Lung (tissue), 12 donors: ENCODE data around the gene PARD3B. TPM values are rescaled to one million over a fixed set of nuclear protein-coding genes. Genes with fewer than 3 reads are reported as not detected.
"Not testable (repeated sequence)": the region's sequence is repeated elsewhere in the genome, so short reads cannot be mapped to it uniquely, and the experiment has no call there.

Experiments
- ATAC-seq: fragments of 200-7000 bp; cut with Tn5 transposase; one replicate; pipeline ENCODE4 v1.9.1; 2020; ENCODE audit warnings: moderate number of reproducible peaks; ENCODE audit not compliant: insufficient read depth, low FRiP score
- DNase-seq, 3 donors: peaks; one replicate each; pipeline ENCODE4 v3.0.0-alpha.2; 2013 to 2017
- H3K27ac ChIP-seq, 2 donors: one replicate each; pipeline ENCODE4 v1.5.1; 2013; ENCODE audit warnings: mild to moderate bottlenecking in 2 of 2, moderate library complexity in 2 of 2, control low read depth in 1 of 2, inconsistent platforms in 1 of 2, low read depth in 1 of 2, low read length in 1 of 2
- H3K27me3 ChIP-seq, 3 donors: one replicate each; pipeline ENCODE4 v1.5.1; 2013; ENCODE audit warnings: low read length in 2 of 3; ENCODE audit not compliant: control insufficient read depth in 3 of 3, insufficient read depth in 3 of 3
- H3K36me3 ChIP-seq, 4 donors: one replicate each; pipeline ENCODE4 v1.5.1; 2013; ENCODE audit warnings: low read length in 4 of 4, mild to moderate bottlenecking in 1 of 4, moderate library complexity in 1 of 4; ENCODE audit not compliant: control insufficient read depth in 4 of 4, insufficient read depth in 4 of 4
- H3K4me1 ChIP-seq, 5 donors: one replicate each; pipeline ENCODE4 v1.5.1; 2013; ENCODE audit warnings: low read length in 5 of 5, mild to moderate bottlenecking in 2 of 5, moderate library complexity in 1 of 5; ENCODE audit not compliant: control insufficient read depth in 5 of 5, insufficient read depth in 5 of 5
- H3K4me3 ChIP-seq: one replicate; pipeline ENCODE4 v1.5.1; 2013; ENCODE audit warnings: mild to moderate bottlenecking, control low read depth, moderate library complexity
- H3K9ac ChIP-seq, 2 donors: one replicate each; pipeline ENCODE4 v1.5.1; 2013; ENCODE audit warnings: low read length in 2 of 2, control low read depth in 1 of 2; ENCODE audit not compliant: insufficient read depth in 1 of 2
- H3K9me3 ChIP-seq, 4 donors: one replicate each; pipeline ENCODE4 v1.5.1; 2013; ENCODE audit warnings: low read length in 3 of 4, mild to moderate bottlenecking in 1 of 4, moderate library complexity in 1 of 4; ENCODE audit not compliant: control insufficient read depth in 4 of 4, insufficient read depth in 3 of 4
- CTCF ChIP-seq: IDR thresholded peaks from 2 replicates; pipeline ENCODE4 v1.5.1; 2012; ENCODE audit warnings: mild to moderate bottlenecking; ENCODE audit errors: control extremely low read depth, extremely low read depth
- WGBS, 2 donors: extraction: QIAGEN DNeasy Blood & Tissue Kit; methylation state at CpG; one replicate each; pipeline ENCODE4 v1.1.7; 2013; 5-methylcytosine and 5-hydroxymethylcytosine counted together
- polyA plus RNA-seq, 2 donors: library from polyadenylated mRNA; stranded (reverse); fragments of 200-250 nt; gene quantifications; one replicate each; pipeline ENCODE4 v1.2.1, GENCODE V29; 2013
- total RNA-seq, 2 donors: library from RNA; depleted of rRNA in 1 of 2; stranded (reverse); fragments of >200 nt in 1 of 2; gene quantifications; one replicate each; pipeline ENCODE4 v1.2.1, GENCODE V29; 2014 to 2021
- donor health status: control.
- donor health status: control.
- donor health status: Bipolar disorder and iron deficiency.
- donor health status: healthy.
- donor health status: DM: yes; HTN: yes; CAD: no.

Gene PARD3B
- total and polyA plus RNA-seq, 4 donors: 2.4 to 38.7 (median 17.1) TPM

- no peaks in the 10 kb centered on the region for H3K9me3 ChIP-seq
- ATAC-seq (no peak), DNase-seq (no peak)
- H3K36me3 ChIP-seq: no peaks in the 10 kb centered on the region
- H3K4me3 ChIP-seq: no peak overlapping the region
- 76 to 85% methylated on average over 2 of the region's 2 CpGs for WGBS, 2 donors
- TF ChIP-seq CTCF: no peak
- peaks cover 0 to 28% (median 0%) of the 10 kb centered on the region in 5 donors for H3K4me1 ChIP-seq
- no peak overlapping the region for H3K27ac ChIP-seq
- no peaks in the 10 kb centered on the region for H3K27me3 ChIP-seq
- H3K9ac ChIP-seq: no peak overlapping the region
Measured at GRCh38 chr2:205484215-205484614, 938.9 kb downstream of the PARD3B start.

- DNase-seq: peak; percentile 17 to 50 (median 48)
- ATAC-seq: no peak
- WGBS, 2 donors: 77 to 86% methylated on average over 4 of the region's 4 CpGs
- Histone ChIP-seq H3K27ac (no peak overlapping the region), H3K9ac (no peak overlapping the region), H3K9me3 (no peaks in the 10 kb centered on the region), H3K27me3 (no peaks in the 10 kb centered on the region), H3K4me3 (no peak overlapping the region), H3K36me3 (no peaks in the 10 kb centered on the region), H3K4me1 (peaks cover 0 to 28% (median 0%) of the 10 kb centered on the region in 5 donors)
- TF ChIP-seq CTCF: no peak
Measured at GRCh38 chr2:205484764-205485163, 939.5 kb downstream of the PARD3B start.

- not testable (repeated sequence) for H3K9me3 ChIP-seq, H3K27ac ChIP-seq, H3K27me3 ChIP-seq, ATAC-seq, H3K9ac ChIP-seq, H3K4me3 ChIP-seq, DNase-seq, H3K36me3 ChIP-seq, H3K4me1 ChIP-seq
- WGBS, 2 donors: 97 to 99% methylated on average over 2 of the region's 2 CpGs
Measured at GRCh38 chr2:205493528-205493927, 948.3 kb downstream of the PARD3B start.

GRCh38 chr2:205494537-205495235 lies 949.4 kb downstream of the PARD3B start:
- TF ChIP-seq CTCF: no peak
- H3K9ac ChIP-seq: no peak overlapping the region
- H3K9me3 ChIP-seq: peaks cover 0 to 2% (median 0%) of the 10 kb centered on the region in 4 donors
- no peak overlapping the region for H3K27ac ChIP-seq
- peaks cover 0 to 4% (median 0%) of the 10 kb centered on the region in 5 donors for H3K4me1 ChIP-seq
- DNase-seq (no peak), ATAC-seq (no peak)
- no peaks in the 10 kb centered on the region for H3K36me3 ChIP-seq
- H3K27me3 ChIP-seq: no peaks in the 10 kb centered on the region
- H3K4me3 ChIP-seq: no peak overlapping the region
- WGBS, 2 donors: 92 to 96% methylated on average over 7 of the region's 7 CpGs
